Aorta (tissue), 5 donors: ENCODE measurements around the gene ACP3. TPM values are rescaled to one million over a fixed set of nuclear protein-coding genes. Genes with fewer than 3 reads are reported as not detected.
"Not testable (repeated sequence)": the region's sequence is repeated elsewhere in the genome, so short reads cannot be mapped to it uniquely, and the experiment has no call there.

ENCODE experiments used
- ATAC-seq: fragments of 200-7000 bp; cut with Tn5 transposase; one replicate; pipeline ENCODE4 v1.9.1; 2022; ENCODE audit warnings: moderate library complexity; ENCODE audit not compliant: low FRiP score
- DNase-seq, 2 donors: peaks; one replicate each; pipeline ENCODE4 v3.0.0-alpha.2; 2020
- H3K27ac ChIP-seq, 2 donors: one replicate each; pipeline ENCODE4 v1.5.1; 2013; ENCODE audit warnings: low read length in 2 of 2, mild to moderate bottlenecking in 2 of 2, moderate library complexity in 2 of 2, control low read depth in 1 of 2, inconsistent platforms in 1 of 2, low read depth in 1 of 2
- H3K27me3 ChIP-seq, 2 donors: one replicate each; pipeline ENCODE4 v1.6.1; 2013; ENCODE audit warnings: control low read depth in 1 of 2, low read length in 1 of 2, mild to moderate bottlenecking in 1 of 2, moderate library complexity in 1 of 2; ENCODE audit not compliant: insufficient read depth in 2 of 2, control insufficient read depth in 1 of 2
- H3K36me3 ChIP-seq, 2 donors: one replicate each; pipeline ENCODE4 v1.6.1; 2013; ENCODE audit warnings: control low read depth in 1 of 2, low read length in 1 of 2, mild to moderate bottlenecking in 1 of 2; ENCODE audit not compliant: insufficient read depth in 2 of 2, control insufficient read depth in 1 of 2
- H3K4me1 ChIP-seq, 2 donors: one replicate each; pipeline ENCODE4 v1.6.1; 2013; ENCODE audit warnings: low read length in 2 of 2, control low read depth in 1 of 2, mild to moderate bottlenecking in 1 of 2, moderate library complexity in 1 of 2; ENCODE audit not compliant: insufficient read depth in 2 of 2, control insufficient read depth in 1 of 2
- H3K4me3 ChIP-seq, 2 donors: one replicate each; pipeline ENCODE4 v1.5.1; 2013; ENCODE audit warnings: low read length in 2 of 2, control low read depth in 1 of 2, mild to moderate bottlenecking in 1 of 2
- H3K9me3 ChIP-seq: one replicate; pipeline ENCODE4 v1.6.1; 2013; ENCODE audit warnings: mild to moderate bottlenecking, low read length; ENCODE audit not compliant: control insufficient read depth
- WGBS, 2 donors: extraction: QIAGEN DNeasy Blood & Tissue Kit; methylation state at CpG; one replicate each; pipeline ENCODE4 v1.1.7; 2013; 5-methylcytosine and 5-hydroxymethylcytosine counted together
- intact Hi-C, 2 donors: fragments of 100-400 bp; cut with DNase I; formaldehyde crosslinking; loops; one replicate each; pipeline versions ENCODE4 v1.14.2 to v1.15.0; 2022
- polyA plus RNA-seq, 2 donors: library from polyadenylated mRNA; stranded (reverse); fragments of 200-250 nt; gene quantifications; one replicate each; pipeline ENCODE4 v1.2.3, GENCODE V29; 2013
- total RNA-seq, 2 donors: library from RNA; stranded (reverse); fragmentation: NEBNext Ultra II Directional; extraction: Animal tissue kit (Norgen Biotek cat#: 25700); gene quantifications; one replicate each; pipeline ENCODE4 v1.2.1, GENCODE V29; 2021
- donor health status: healthy with polysubstance abuse.
- donor health status: Bipolar disorder and iron deficiency.
- donor health status: DM: no; HTN: no; CAD: no.
- donor health status: DM: no; HTN: no; CAD: no.
- donor health status: DM: yes; HTN: yes; CAD: no.

ACP3 gene
- total and polyA plus RNA-seq, 4 donors: 0.63 to 4.2 (median 1.2) TPM; not detected in 1

DNA sequence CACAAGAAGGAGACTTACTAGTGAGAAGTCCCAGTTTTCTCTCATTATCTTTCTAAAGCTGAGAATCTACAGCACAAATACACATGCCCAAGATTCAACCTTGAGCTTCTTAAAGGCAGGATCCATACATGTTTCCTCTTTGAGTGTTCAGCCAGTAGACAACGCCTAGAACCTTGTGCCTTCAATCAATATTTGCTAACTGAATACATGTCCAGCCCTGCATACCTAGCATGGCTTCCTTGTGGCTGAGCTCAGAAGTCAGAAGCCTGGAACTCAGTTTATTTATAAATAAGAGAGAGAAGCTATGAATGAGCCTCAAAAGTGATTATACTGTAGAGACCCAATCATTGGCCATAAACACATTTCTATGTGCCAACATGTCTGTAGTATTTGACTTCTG is 43.5 kb downstream of the ACP3 start:
- Histone ChIP-seq H3K4me1 (no peaks in the 10 kb centered on the region), H3K27ac (no peak overlapping the region), H3K36me3 (no peaks in the 10 kb centered on the region), H3K4me3 (no peak overlapping the region), H3K9me3 (no peaks in the 10 kb centered on the region), H3K27me3 (no peaks in the 10 kb centered on the region)
- DNase-seq: no peak
- 0 to 89% methylated on average over 1 of the region's 1 CpG for WGBS, 2 donors
- intact Hi-C loops: no loop called here
- ATAC-seq: no peak

DNA sequence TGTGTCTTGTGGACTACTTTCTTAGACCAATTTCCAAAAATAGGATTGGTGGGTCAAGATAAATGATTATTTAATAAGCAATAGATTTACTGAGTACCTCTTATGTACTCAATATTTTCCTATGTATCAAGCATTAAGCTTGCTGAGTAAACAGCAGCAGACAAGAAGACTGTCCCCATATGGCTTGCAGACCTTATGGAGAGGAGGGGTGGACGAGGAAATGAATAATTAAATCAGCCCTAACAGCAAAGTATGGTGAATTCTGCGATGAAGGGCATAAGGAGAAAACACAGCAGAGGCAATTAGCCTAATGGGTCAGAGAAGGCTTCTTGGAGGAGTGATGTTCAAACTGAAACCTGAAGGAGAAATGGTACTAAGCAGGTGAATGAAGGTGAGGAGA is 45.1 kb downstream of the ACP3 start:
- 43 to 86% methylated on average over 2 of the region's 2 CpGs for WGBS, 2 donors
- H3K4me1 ChIP-seq: no peaks in the 10 kb centered on the region
- intact Hi-C loops: no loop called here
- H3K27ac ChIP-seq: no peak overlapping the region
- ATAC-seq (no peak), DNase-seq (no peak)
- H3K4me3 ChIP-seq: no peak overlapping the region
- H3K36me3 ChIP-seq: no peaks in the 10 kb centered on the region
- H3K27me3 ChIP-seq: no peaks in the 10 kb centered on the region
- no peaks in the 10 kb centered on the region for H3K9me3 ChIP-seq

DNA sequence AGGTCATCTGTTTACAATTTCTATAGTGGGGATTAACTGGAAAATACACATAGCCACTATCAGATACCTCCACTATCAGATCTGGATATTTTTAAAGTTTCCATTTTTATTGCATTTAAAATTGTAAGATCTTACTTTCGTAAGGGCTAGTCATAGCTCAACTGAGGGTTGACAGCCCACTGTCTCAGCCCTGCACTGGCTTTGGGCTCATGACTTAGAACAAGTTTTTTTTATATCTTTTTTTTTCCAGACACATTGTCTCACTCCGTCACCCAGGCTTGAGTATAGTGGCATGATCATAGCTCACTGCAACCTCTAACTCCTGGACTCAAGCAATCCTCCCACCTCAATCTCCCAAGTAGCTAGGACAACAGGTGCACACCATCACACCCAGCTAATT is 51.3 kb downstream of the ACP3 start:
- 72% methylated on average over 2 of the region's 2 CpGs for WGBS, 2 donors
- no peaks in the 10 kb centered on the region for H3K4me1 ChIP-seq
- no peaks in the 10 kb centered on the region for H3K9me3 ChIP-seq
- no peak overlapping the region for H3K4me3 ChIP-seq
- no peaks in the 10 kb centered on the region for H3K36me3 ChIP-seq
- DNase-seq (no peak), ATAC-seq (no peak)
- intact Hi-C loops: no loop called here
- H3K27ac ChIP-seq: no peak overlapping the region
- H3K27me3 ChIP-seq: no peaks in the 10 kb centered on the region

GRCh38 chr3:132368962-132369361 is 51.8 kb downstream of the ACP3 start:
- no peak for ATAC-seq
- Histone ChIP-seq H3K4me1 (no peaks in the 10 kb centered on the region), H3K4me3 (no peak overlapping the region), H3K36me3 (no peaks in the 10 kb centered on the region), H3K9me3 (no peaks in the 10 kb centered on the region), H3K27ac (no peak overlapping the region), H3K27me3 (no peaks in the 10 kb centered on the region)
- DNase-seq: no peak
- intact Hi-C loops: no loop called here

GRCh38 chr3:132376945-132377354 is 59.7 kb downstream of the ACP3 start:
- H3K9me3 ChIP-seq, ATAC-seq, DNase-seq, intact Hi-C loops, H3K27ac ChIP-seq, H3K4me3 ChIP-seq, H3K36me3 ChIP-seq, H3K27me3 ChIP-seq, H3K4me1 ChIP-seq: not testable (repeated sequence)
- 67 to 88% methylated on average over 25 of the region's 25 CpGs for WGBS, 2 donors

DNA sequence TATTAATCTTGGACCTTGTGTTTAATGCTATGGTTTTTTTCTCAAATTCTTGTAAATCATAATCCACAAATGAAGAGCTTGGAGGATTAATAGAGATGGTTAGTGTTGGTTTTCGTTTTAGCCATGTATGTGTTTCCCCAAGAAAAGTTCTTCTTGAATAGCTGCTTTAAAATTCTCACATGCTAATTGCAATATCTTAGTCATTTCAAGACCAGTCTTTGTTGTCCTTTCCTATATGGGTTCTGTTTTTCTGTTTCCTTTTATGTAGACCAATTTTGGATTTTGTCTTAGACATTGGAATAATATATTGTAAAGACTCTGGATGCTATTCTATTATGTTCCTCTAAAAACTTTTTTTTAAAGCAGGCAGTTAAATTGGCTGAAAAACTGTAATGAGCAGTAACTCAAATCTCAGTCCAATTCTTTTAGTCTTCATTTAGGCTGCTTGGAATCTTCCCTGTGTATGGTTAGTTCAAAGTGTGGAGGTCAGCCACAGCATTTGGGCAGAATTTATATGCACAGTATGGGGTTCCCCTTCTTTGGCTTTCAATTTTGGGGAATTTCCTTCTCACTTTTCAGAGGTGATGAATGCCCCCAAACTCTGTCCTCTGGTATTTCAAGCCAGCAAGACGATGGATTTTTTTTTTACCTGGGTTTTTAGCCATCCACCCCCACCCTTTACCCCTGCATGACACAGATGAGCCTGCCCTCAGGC is 61.0 kb downstream of the ACP3 start:
- Histone ChIP-seq H3K9me3 (no peaks in the 10 kb centered on the region), H3K27me3 (no peaks in the 10 kb centered on the region), H3K27ac (no peak overlapping the region), H3K4me1 (no peaks in the 10 kb centered on the region), H3K36me3 (no peaks in the 10 kb centered on the region), H3K4me3 (no peak overlapping the region)
- no peak for DNase-seq
- 61 to 81% methylated on average over 2 of the region's 2 CpGs for WGBS, 2 donors
- intact Hi-C loops: no loop called here
- no peak for ATAC-seq

DNA sequence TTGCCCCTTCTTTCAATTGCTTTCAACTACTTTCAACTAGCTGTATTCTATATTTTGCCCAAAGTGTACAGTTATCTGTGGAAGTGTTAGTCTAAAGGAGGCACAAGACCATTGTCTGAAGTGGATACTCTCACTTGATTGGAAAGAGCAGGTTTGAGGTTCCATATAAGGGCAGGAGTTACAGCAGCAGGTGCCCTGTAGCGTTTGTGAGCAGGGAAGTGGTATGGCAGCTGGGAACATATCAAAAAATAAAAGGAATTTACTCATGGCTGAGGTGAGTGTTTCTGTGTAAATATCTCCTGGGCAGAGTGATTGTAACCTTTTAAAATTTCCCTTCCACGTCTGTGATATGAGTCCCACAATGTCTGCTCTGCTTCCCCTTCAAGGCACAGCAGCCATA is 61.6 kb downstream of the ACP3 start:
- Histone ChIP-seq H3K9me3 (no peaks in the 10 kb centered on the region), H3K27ac (no peak overlapping the region), H3K4me3 (no peak overlapping the region), H3K36me3 (no peaks in the 10 kb centered on the region), H3K27me3 (no peaks in the 10 kb centered on the region), H3K4me1 (no peaks in the 10 kb centered on the region)
- ATAC-seq (no peak), DNase-seq (no peak)
- intact Hi-C loops: no loop called here
- 59 to 69% methylated on average over 2 of the region's 2 CpGs for WGBS, 2 donors

GRCh38 chr3:132380920-132381319 is 63.7 kb downstream of the ACP3 start:
- no peak overlapping the region for H3K4me3 ChIP-seq
- no peaks in the 10 kb centered on the region for H3K4me1 ChIP-seq
- H3K9me3 ChIP-seq: no peaks in the 10 kb centered on the region
- 44 to 62% methylated on average over 1 of the region's 1 CpG for WGBS, 2 donors
- no peaks in the 10 kb centered on the region for H3K36me3 ChIP-seq
- intact Hi-C loops: no loop called here
- no peaks in the 10 kb centered on the region for H3K27me3 ChIP-seq
- no peak for DNase-seq
- no peak for ATAC-seq
- H3K27ac ChIP-seq: no peak overlapping the region

DNA sequence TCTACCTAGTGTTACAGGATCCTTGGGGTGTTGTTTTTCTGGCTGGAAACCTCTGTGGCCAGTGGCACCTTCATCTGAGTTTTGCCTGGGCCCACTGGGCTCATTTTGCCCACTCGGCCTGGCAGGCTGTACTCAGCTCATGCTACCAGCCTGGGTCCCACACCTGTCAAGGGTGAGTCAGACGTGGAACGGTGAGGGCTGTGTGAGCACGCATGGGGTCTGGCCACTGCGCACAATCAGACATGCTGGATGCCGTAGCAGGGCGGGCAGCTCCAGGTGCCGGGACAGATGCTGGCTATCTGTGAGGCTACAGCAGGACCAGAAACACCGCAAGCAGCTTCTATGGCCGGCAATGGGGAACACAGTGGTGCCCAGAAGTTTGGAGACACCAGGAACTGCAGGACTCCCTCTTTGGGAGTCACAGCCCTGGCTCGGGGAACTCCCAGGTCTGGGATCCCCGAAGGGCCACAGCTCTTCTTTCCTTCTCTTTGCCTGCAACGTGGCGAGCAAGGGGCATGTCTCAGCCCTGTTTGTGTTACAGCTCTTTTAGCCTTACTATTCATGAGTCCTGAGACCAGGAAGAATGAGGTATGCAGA is 64.2 kb downstream of the ACP3 start:
- no peak for ATAC-seq
- Histone ChIP-seq H3K4me1 (no peaks in the 10 kb centered on the region), H3K9me3 (no peaks in the 10 kb centered on the region), H3K27ac (no peak overlapping the region), H3K27me3 (no peaks in the 10 kb centered on the region), H3K36me3 (no peaks in the 10 kb centered on the region), H3K4me3 (no peak overlapping the region)
- 74 to 94% methylated on average over 14 of the region's 14 CpGs for WGBS, 2 donors
- intact Hi-C loops: no loop called here
- no peak for DNase-seq
